SU-DHL-6 (cell line): ENCODE results near the gene ARL15.

ENCODE experiments used
- EZH2phosphoT487 ChIP-seq: fragments of 200-600 bp; sonication (generic), shearing (Covaris generic); conservative IDR thresholded peaks from 2 replicates; pipeline ENCODE4 v1.6.1; 2018; ENCODE audit warnings: mild to moderate bottlenecking, antibody characterized with exemption, low read length, moderate library complexity, mixed read lengths
- TF ChIP-seq, protein P1 (sequence below): fragments of 200-600 bp; sonication (generic); IDR thresholded peaks from one replicate; pipeline ENCODE4 v1.5.1; 2017; ENCODE audit warnings: antibody characterized with exemption, mild to moderate bottlenecking, low read length, moderate library complexity; ENCODE audit not compliant: insufficient read depth, poor library complexity, severe bottlenecking

DNA sequence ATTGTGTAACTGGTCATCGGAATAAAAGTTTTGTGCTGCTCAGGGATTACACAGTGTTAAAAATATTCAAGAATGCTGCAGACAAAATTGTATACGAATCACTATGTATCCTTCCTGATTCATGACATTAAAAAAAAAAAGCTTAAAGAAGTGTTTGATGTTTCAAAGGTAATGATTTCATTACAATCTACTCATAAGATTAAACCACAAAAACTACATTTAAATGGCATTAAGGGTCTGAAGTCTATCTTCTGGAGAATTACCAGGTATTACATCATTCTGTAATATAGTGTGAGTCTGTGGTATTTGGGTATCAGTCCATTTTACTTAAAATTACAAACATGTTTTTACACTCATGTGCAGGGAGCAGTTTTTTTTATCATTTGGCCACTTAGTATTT lies 425.5 kb downstream of the ARL15 start:
- TF ChIP-seq, protein P1, sequence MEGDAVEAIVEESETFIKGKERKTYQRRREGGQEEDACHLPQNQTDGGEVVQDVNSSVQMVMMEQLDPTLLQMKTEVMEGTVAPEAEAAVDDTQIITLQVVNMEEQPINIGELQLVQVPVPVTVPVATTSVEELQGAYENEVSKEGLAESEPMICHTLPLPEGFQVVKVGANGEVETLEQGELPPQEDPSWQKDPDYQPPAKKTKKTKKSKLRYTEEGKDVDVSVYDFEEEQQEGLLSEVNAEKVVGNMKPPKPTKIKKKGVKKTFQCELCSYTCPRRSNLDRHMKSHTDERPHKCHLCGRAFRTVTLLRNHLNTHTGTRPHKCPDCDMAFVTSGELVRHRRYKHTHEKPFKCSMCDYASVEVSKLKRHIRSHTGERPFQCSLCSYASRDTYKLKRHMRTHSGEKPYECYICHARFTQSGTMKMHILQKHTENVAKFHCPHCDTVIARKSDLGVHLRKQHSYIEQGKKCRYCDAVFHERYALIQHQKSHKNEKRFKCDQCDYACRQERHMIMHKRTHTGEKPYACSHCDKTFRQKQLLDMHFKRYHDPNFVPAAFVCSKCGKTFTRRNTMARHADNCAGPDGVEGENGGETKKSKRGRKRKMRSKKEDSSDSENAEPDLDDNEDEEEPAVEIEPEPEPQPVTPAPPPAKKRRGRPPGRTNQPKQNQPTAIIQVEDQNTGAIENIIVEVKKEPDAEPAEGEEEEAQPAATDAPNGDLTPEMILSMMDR, result no peak
- TF ChIP-seq EZH2phosphoT487, result no peak
